Spleen (tissue), 3 donors: ENCODE data around the gene VPS50.

Source experiments
- POLR2A ChIP-seq, 3 donors: fragments of 450-650 bp; IDR thresholded peaks; one replicate each; pipeline ENCODE4 v1.5.1; 2017; ENCODE audit warnings: antibody characterized with exemption in 3 of 3, mild to moderate bottlenecking in 1 of 3
- POLR2AphosphoS5 ChIP-seq, 3 donors: sonication (generic); formaldehyde crosslinking; IDR thresholded peaks; one replicate each; pipeline ENCODE4 v1.5.1; 2017; ENCODE audit warnings: antibody characterized with exemption in 3 of 3

GRCh38 chr7:93238748-93239147 is 6.6 kb downstream of the VPS50 start:
- TF ChIP-seq POLR2AphosphoS5 (IDR thresholded peaks at IDR 0.05) (no peak), POLR2A (IDR thresholded peaks at IDR 0.05) (no peak)
